Liver (tissue), 9 donors: ENCODE results near the gene TEX11. TPM values are rescaled to one million over a fixed set of nuclear protein-coding genes. Genes with fewer than 3 reads are reported as not detected.

ENCODE experiments used
- DNase-seq: peaks from one replicate; pipeline ENCODE4 v3.0.0-alpha.2; 2017; ENCODE audit warnings: low spot score
- H3K27ac ChIP-seq, 2 donors: one replicate each; pipeline ENCODE4 v1.7.0; 2013; ENCODE audit warnings: inconsistent platforms in 2 of 2, low read length in 2 of 2, control low read depth in 1 of 2, low read depth in 1 of 2, mild to moderate bottlenecking in 1 of 2
- H3K27me3 ChIP-seq, 4 donors: one replicate each; pipeline versions ENCODE4 v1.6.1 to v1.7.0; 2013; ENCODE audit warnings: low read length in 3 of 4, inconsistent platforms in 1 of 4, mild to moderate bottlenecking in 1 of 4, moderate library complexity in 1 of 4; ENCODE audit not compliant: control insufficient read depth in 4 of 4, insufficient read depth in 4 of 4
- H3K36me3 ChIP-seq, 4 donors: one replicate each; pipeline versions ENCODE4 v1.6.1 to v1.7.0; 2013; ENCODE audit warnings: low read length in 3 of 4, mild to moderate bottlenecking in 3 of 4, low read depth in 1 of 4, moderate library complexity in 1 of 4; ENCODE audit not compliant: control insufficient read depth in 4 of 4, insufficient read depth in 3 of 4
- H3K4me1 ChIP-seq, 4 donors: one replicate each; pipeline versions ENCODE4 v1.6.1 to v1.7.0; 2013; ENCODE audit warnings: low read length in 3 of 4, mild to moderate bottlenecking in 3 of 4, moderate library complexity in 1 of 4; ENCODE audit not compliant: control insufficient read depth in 4 of 4, insufficient read depth in 4 of 4
- H3K4me3 ChIP-seq, 3 donors: one replicate each; pipeline versions ENCODE4 v1.6.1 to v1.7.0; 2013; ENCODE audit warnings: low read length in 3 of 3, control low read depth in 1 of 3, low read depth in 1 of 3, mild to moderate bottlenecking in 1 of 3
- H3K9ac ChIP-seq, 2 donors: one replicate each; pipeline ENCODE4 v1.7.0; 2013; ENCODE audit warnings: low read length in 2 of 2, mild to moderate bottlenecking in 2 of 2, moderate library complexity in 2 of 2, control low read depth in 1 of 2, low read depth in 1 of 2
- H3K9me3 ChIP-seq, 4 donors: one replicate each; pipeline versions ENCODE4 v1.6.1 to v1.7.0; 2013; ENCODE audit warnings: low read length in 3 of 4; ENCODE audit not compliant: control insufficient read depth in 4 of 4
- EGR1 ChIP-seq, 2 donors: IDR thresholded peaks; 2 replicates each; pipeline ENCODE4 v1.6.1; 2016 to 2018; ENCODE audit warnings: antibody characterized with exemption in 2 of 2, low read depth in 2 of 2
- FOXA1 ChIP-seq: IDR thresholded peaks from 2 replicates; pipeline ENCODE4 v1.6.1; 2016; ENCODE audit warnings: antibody characterized with exemption
- FOXA2 ChIP-seq: IDR thresholded peaks from 2 replicates; pipeline ENCODE4 v1.6.1; 2016; ENCODE audit warnings: antibody characterized with exemption
- GABPA ChIP-seq, 2 donors: IDR thresholded peaks in 1 of 2; conservative IDR thresholded peaks in 1 of 2; 2 replicates each; pipeline ENCODE4 v1.6.1; 2016; ENCODE audit warnings: antibody characterized with exemption in 2 of 2, mild to moderate bottlenecking in 1 of 2, moderate library complexity in 1 of 2
- HNF4A ChIP-seq, 2 donors: conservative IDR thresholded peaks; 2 replicates each; pipeline ENCODE4 v1.6.1; 2016; ENCODE audit warnings: antibody characterized with exemption in 2 of 2, mild to moderate bottlenecking in 2 of 2
- JUND ChIP-seq, 2 donors: IDR thresholded peaks; 2 replicates each; pipeline ENCODE4 v1.6.1; 2016; ENCODE audit warnings: antibody characterized with exemption in 2 of 2
- NR2F2 ChIP-seq: IDR thresholded peaks from 2 replicates; pipeline ENCODE4 v1.6.1; 2016; ENCODE audit warnings: antibody characterized with exemption
- RAD21 ChIP-seq, 2 donors: IDR thresholded peaks; 2 replicates each; pipeline ENCODE4 v1.6.1; 2016; ENCODE audit warnings: antibody characterized with exemption in 2 of 2, mild to moderate bottlenecking in 2 of 2
- SP1 ChIP-seq: IDR thresholded peaks from 2 replicates; pipeline ENCODE4 v1.6.1; 2018; ENCODE audit warnings: antibody characterized with exemption, mild to moderate bottlenecking
- TAF1 ChIP-seq: conservative IDR thresholded peaks from 2 replicates; pipeline ENCODE4 v1.6.1; 2016; ENCODE audit warnings: antibody characterized with exemption, mild to moderate bottlenecking
- WGBS: extraction: QIAGEN DNeasy Blood & Tissue Kit; methylation state at CpG from one replicate; pipeline ENCODE4 v1.1.7; 2013; 5-methylcytosine and 5-hydroxymethylcytosine counted together
- polyA plus RNA-seq, 2 donors: library from polyadenylated mRNA; stranded (reverse) in 1 of 2; unstranded in 1 of 2; fragments of 200-250 nt in 1 of 2; fragments of >200 nt in 1 of 2; fragmentation: Nextera tagmentation in 1 of 2; extraction: Ambion mirVana in 1 of 2; gene quantifications; one replicate each; pipeline versions ENCODE4 v1.2.1 to v1.2.3, GENCODE V29; 2013 to 2015
- total RNA-seq, 2 donors: library from RNA; depleted of rRNA; stranded (reverse); fragments of >200 nt; gene quantifications; one replicate each; pipeline ENCODE4 v1.2.3, GENCODE V29; 2014
- TF ChIP-seq, protein P1 (sequence below): IDR thresholded peaks from 2 replicates; pipeline ENCODE4 v1.6.1; 2016; ENCODE audit warnings: antibody characterized with exemption, mild to moderate bottlenecking
- TF ChIP-seq, protein P2 (sequence below): IDR thresholded peaks from 2 replicates; pipeline ENCODE4 v1.6.1; 2016; ENCODE audit warnings: antibody characterized with exemption
- TF ChIP-seq, protein P3 (sequence below): IDR thresholded peaks from 2 replicates; pipeline ENCODE4 v1.6.1; 2016; ENCODE audit warnings: antibody characterized with exemption
- TF ChIP-seq, protein P4 (sequence below): IDR thresholded peaks from 2 replicates; pipeline ENCODE4 v1.6.1; 2016; ENCODE audit warnings: antibody characterized with exemption
- donor health status: healthy.
- donor health status: healthy.
- donor health status: healthy.
- donor health status: healthy.
- donor health status: healthy.

The TEX11 gene
- total and polyA plus RNA-seq, 4 donors: 0.03 to 0.14 (median 0.08) TPM; not detected in 1

DNA sequence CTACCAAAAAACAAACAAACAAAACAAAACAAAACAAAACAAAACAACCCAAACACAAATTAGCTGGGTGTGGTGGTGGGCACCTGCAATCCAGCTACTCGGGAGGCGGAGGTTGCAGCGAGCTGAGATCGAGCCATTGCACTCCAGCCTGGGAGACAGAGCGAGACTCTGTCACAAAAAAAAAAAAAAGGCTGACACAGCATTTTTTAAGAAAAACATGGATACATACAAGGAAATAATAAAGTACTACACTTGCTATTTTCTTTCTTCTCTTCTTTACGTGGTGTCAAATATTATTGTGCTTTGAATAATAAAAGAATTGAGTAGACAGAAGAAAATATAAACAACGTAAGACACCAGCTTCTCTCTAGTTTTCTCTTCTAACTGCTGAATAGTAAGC lies 73.9 kb downstream of the TEX11 start:
- no peaks in the 10 kb centered on the region for H3K4me1 ChIP-seq
- no peaks in the 10 kb centered on the region for H3K9me3 ChIP-seq
- H3K27ac ChIP-seq: no peak overlapping the region
- H3K4me3 ChIP-seq: no peak overlapping the region
- no peak for DNase-seq
- WGBS: 94% methylated on average over 7 of the region's 7 CpGs
- TF ChIP-seq, protein P1, sequence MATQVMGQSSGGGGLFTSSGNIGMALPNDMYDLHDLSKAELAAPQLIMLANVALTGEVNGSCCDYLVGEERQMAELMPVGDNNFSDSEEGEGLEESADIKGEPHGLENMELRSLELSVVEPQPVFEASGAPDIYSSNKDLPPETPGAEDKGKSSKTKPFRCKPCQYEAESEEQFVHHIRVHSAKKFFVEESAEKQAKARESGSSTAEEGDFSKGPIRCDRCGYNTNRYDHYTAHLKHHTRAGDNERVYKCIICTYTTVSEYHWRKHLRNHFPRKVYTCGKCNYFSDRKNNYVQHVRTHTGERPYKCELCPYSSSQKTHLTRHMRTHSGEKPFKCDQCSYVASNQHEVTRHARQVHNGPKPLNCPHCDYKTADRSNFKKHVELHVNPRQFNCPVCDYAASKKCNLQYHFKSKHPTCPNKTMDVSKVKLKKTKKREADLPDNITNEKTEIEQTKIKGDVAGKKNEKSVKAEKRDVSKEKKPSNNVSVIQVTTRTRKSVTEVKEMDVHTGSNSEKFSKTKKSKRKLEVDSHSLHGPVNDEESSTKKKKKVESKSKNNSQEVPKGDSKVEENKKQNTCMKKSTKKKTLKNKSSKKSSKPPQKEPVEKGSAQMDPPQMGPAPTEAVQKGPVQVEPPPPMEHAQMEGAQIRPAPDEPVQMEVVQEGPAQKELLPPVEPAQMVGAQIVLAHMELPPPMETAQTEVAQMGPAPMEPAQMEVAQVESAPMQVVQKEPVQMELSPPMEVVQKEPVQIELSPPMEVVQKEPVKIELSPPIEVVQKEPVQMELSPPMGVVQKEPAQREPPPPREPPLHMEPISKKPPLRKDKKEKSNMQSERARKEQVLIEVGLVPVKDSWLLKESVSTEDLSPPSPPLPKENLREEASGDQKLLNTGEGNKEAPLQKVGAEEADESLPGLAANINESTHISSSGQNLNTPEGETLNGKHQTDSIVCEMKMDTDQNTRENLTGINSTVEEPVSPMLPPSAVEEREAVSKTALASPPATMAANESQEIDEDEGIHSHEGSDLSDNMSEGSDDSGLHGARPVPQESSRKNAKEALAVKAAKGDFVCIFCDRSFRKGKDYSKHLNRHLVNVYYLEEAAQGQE: no peak
- TF ChIP-seq, protein P2, sequence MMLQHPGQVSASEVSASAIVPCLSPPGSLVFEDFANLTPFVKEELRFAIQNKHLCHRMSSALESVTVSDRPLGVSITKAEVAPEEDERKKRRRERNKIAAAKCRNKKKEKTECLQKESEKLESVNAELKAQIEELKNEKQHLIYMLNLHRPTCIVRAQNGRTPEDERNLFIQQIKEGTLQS: no peak
- TF ChIP-seq HNF4A (conservative IDR thresholded peaks at IDR 0.05) (no peak), TAF1 (no peak), FOXA2 (no peak), FOXA1 (no peak)
- H3K36me3 ChIP-seq: no peaks in the 10 kb centered on the region
- H3K27me3 ChIP-seq: no peaks in the 10 kb centered on the region
- no peak overlapping the region for H3K9ac ChIP-seq

DNA sequence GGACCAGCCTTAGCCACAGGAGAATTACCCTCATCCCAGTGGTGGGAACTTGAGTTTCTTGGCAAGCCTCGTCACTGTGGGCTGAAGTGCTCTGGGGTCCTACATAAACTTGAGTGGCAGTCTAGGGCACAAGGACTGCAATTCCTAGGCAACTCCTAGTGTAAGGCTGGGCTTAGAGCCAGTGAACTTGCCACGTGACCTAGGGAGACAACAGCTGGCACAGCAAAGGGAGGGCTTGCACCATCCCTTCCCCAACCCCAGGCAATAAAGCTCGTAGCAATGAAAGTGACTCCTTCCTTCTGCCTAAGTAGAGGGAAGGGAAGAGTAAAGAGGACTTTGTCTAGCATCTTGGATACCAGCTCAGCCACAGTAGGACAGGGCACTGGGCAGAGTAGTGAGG lies 81.8 kb downstream of the TEX11 start:
- TF ChIP-seq NR2F2 (no peak), EGR1 (IDR thresholded peaks at IDR 0.05; ENCODE audit: low read depth in 2 of 2) (no peak), SP1 (no peak), FOXA2 (no peak), JUND (IDR thresholded peaks at IDR 0.05) (no peak), RAD21 (IDR thresholded peaks at IDR 0.05) (no peak), HNF4A (conservative IDR thresholded peaks at IDR 0.05) (no peak), GABPA (IDR thresholded peaks at IDR 0.05 in 1 of 2, conservative IDR thresholded peaks at IDR 0.05 in 1 of 2) (no peak)
- TF ChIP-seq, protein P3, sequence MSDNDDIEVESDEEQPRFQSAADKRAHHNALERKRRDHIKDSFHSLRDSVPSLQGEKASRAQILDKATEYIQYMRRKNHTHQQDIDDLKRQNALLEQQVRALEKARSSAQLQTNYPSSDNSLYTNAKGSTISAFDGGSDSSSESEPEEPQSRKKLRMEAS: no peak
- TF ChIP-seq, protein P4, sequence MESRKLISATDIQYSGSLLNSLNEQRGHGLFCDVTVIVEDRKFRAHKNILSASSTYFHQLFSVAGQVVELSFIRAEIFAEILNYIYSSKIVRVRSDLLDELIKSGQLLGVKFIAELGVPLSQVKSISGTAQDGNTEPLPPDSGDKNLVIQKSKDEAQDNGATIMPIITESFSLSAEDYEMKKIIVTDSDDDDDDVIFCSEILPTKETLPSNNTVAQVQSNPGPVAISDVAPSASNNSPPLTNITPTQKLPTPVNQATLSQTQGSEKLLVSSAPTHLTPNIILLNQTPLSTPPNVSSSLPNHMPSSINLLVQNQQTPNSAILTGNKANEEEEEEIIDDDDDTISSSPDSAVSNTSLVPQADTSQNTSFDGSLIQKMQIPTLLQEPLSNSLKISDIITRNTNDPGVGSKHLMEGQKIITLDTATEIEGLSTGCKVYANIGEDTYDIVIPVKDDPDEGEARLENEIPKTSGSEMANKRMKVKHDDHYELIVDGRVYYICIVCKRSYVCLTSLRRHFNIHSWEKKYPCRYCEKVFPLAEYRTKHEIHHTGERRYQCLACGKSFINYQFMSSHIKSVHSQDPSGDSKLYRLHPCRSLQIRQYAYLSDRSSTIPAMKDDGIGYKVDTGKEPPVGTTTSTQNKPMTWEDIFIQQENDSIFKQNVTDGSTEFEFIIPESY: no peak
- H3K9ac ChIP-seq: no peak overlapping the region
- no peak overlapping the region for H3K4me3 ChIP-seq
- no peak overlapping the region for H3K27ac ChIP-seq
- DNase-seq: no peak
- 64% methylated on average over 3 of the region's 3 CpGs for WGBS
- H3K27me3 ChIP-seq: peaks cover 0 to 3% (median 0%) of the 10 kb centered on the region in 4 donors
- H3K9me3 ChIP-seq: no peaks in the 10 kb centered on the region
- no peaks in the 10 kb centered on the region for H3K4me1 ChIP-seq
- H3K36me3 ChIP-seq: no peaks in the 10 kb centered on the region
